ENCODE results near the gene CTSV.

DNA sequence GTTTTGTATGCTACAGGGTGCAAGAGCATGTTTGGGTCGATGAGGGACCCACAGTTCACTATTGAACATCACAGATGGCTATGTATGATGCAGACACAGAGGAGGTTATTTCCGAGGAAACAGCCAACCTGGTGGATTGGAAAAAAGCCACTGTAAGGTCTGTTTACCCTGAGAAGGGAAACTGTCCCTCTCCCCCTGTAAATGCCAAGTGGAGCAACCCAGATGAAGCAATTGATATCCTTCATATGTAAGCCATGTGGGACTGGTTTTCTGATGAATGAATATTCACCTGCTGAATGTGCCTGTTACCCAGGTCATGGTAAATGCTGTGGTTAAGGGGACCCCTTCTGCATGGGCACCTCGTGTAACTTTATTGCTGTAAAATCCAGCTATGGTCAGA lies 14.8 kb upstream of the CTSV start:
- TF ChIP-seq, protein P1, sequence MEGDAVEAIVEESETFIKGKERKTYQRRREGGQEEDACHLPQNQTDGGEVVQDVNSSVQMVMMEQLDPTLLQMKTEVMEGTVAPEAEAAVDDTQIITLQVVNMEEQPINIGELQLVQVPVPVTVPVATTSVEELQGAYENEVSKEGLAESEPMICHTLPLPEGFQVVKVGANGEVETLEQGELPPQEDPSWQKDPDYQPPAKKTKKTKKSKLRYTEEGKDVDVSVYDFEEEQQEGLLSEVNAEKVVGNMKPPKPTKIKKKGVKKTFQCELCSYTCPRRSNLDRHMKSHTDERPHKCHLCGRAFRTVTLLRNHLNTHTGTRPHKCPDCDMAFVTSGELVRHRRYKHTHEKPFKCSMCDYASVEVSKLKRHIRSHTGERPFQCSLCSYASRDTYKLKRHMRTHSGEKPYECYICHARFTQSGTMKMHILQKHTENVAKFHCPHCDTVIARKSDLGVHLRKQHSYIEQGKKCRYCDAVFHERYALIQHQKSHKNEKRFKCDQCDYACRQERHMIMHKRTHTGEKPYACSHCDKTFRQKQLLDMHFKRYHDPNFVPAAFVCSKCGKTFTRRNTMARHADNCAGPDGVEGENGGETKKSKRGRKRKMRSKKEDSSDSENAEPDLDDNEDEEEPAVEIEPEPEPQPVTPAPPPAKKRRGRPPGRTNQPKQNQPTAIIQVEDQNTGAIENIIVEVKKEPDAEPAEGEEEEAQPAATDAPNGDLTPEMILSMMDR (IDR thresholded peaks at IDR 0.05), result no peak
- TF ChIP-seq POLR2A (IDR thresholded peaks at IDR 0.05), result no peak
- TF ChIP-seq POLR2AphosphoS5 (IDR thresholded peaks at IDR 0.05; ENCODE audit: insufficient read depth in 1 of 2, low read depth in 1 of 2), result no peak
